Heart left ventricle (tissue), 13 donors: ENCODE data around the gene C2orf69.

Experiments used
- CTCF ChIP-seq, 12 donors: fragments of 200-600 bp; sonication (generic) in 4 of 12; IDR thresholded peaks; one replicate each; pipeline versions ENCODE4 v1.5.0 to v1.8.0; 2018 to 2022; ENCODE audit warnings: antibody characterized with exemption in 12 of 12, mild to moderate bottlenecking in 5 of 12
- POLR2A ChIP-seq, 2 donors: fragments of 450-650 bp; IDR thresholded peaks; one replicate each; pipeline ENCODE4 v1.6.1; 2017; ENCODE audit warnings: antibody characterized with exemption in 2 of 2, mild to moderate bottlenecking in 2 of 2, moderate library complexity in 2 of 2
- donor health status: ischemic (EF 13 %, LVEDD 7.1; RV severe dilation, severe dysfunction).
- donor health status: DM: no; HTN: yes; CAD: no.
- donor health status: DM: no; HTN: no; CAD: no.
- donor health status: ischemic (EF 25% LVEDD 6.9; RV normal size, moderate dysfunction).
- donor health status: ischemic (EF 25% LVEDD 5.7; RV mildly dilated, moderate dysfunction).
- donor health status: ischemic (EF 35%, LVEDD 5.7; RV mildly dilated, moderate dysfunction).
- donor health status: nonischemic (EF 11% LVEDD 7.7; RV severe dilation, severe dysfunction).
- donor health status: DM: yes; HTN: yes; CAD: no.
- donor health status: PGD.
- donor health status: ischemic (EF 29% LVEDD 5.4; RV normal size, mild dysfunction).
- donor health status: nonischemic (EF 23%, LVEDD 6.1; RV moderate dilation, normal function).

GRCh38 chr2:199975273-199975895 lies 64.3 kb downstream of the C2orf69 start:
- no peak for TF ChIP-seq POLR2A (IDR thresholded peaks at IDR 0.05)
- TF ChIP-seq CTCF (IDR thresholded peaks at IDR 0.05): no peak
